ENCODE measurements around the gene FOXK1.
"Not testable (repeated sequence)": the region's sequence is repeated elsewhere in the genome, so short reads cannot be mapped to it uniquely, and the experiment has no call there.

FOXK1 gene

DNA sequence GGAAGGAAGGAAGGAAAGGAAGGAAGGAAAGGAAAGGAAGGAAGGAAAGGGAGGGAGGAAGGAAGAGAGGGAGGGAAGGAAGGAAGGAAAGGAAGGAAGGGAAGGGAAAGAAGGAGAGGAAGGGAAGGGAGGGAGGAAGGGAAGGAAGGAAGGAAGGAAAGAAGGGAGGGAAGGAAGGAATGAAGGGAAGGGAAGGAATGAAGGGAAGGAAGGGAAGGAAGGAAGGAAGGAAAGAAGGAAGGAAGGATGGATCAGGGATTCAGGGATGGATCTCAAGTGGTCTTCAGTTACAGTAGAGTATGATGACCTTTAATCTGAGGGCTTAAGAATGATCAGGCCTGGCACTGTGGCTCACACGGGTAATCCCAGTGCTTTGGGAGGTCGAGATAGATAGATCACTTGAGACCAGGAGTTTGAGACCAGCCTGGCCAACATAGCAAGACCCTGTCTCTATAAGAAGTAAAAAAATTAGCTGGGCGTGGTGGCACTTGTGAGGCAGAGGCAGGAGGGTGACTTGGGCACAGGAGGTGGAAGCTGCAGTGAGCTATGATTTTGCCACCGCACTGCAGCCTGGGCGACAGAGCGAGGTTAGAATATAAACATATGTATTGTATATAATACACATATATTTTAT is 760 bp upstream of the FOXK1 start:
- no peak for DNase-seq (ENCODE audit: low read depth in 1 of 2, low spot score in 1 of 2)
- no peak for TF ChIP-seq JUND (IDR thresholded peaks at IDR 0.05; ENCODE audit: low read depth)
- in situ Hi-C loops (cut with HindIII; ENCODE audit: low pct_unique_long_range_greater_than_20kb, low sequenced_read_pairs): no loop called here

DNA sequence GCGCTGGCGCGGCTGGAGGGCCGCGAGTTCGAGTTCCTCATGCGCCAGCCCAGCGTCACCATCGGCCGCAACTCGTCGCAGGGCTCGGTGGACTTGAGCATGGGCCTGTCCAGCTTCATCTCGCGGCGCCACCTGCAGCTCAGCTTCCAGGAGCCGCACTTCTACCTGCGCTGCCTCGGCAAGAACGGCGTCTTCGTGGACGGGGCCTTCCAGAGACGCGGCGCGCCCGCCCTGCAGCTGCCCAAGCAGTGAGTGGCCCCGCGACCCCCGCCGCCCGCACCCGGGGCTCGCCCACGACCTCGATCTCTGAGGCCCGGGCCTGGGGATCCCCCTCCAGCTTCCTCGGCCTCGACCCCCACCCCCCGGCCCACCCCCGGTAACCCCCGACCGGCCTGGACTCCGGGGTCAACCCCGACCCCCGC is 537 bp downstream of the FOXK1 start:
- TF ChIP-seq JUND (IDR thresholded peaks at IDR 0.05; ENCODE audit: low read depth): no peak
- DNase-seq (ENCODE audit: low read depth in 1 of 2, low spot score in 1 of 2): peak in 1 of 2 experiments; percentile 67
- in situ Hi-C loops (cut with HindIII; ENCODE audit: low pct_unique_long_range_greater_than_20kb, low sequenced_read_pairs): no loop called here

DNA sequence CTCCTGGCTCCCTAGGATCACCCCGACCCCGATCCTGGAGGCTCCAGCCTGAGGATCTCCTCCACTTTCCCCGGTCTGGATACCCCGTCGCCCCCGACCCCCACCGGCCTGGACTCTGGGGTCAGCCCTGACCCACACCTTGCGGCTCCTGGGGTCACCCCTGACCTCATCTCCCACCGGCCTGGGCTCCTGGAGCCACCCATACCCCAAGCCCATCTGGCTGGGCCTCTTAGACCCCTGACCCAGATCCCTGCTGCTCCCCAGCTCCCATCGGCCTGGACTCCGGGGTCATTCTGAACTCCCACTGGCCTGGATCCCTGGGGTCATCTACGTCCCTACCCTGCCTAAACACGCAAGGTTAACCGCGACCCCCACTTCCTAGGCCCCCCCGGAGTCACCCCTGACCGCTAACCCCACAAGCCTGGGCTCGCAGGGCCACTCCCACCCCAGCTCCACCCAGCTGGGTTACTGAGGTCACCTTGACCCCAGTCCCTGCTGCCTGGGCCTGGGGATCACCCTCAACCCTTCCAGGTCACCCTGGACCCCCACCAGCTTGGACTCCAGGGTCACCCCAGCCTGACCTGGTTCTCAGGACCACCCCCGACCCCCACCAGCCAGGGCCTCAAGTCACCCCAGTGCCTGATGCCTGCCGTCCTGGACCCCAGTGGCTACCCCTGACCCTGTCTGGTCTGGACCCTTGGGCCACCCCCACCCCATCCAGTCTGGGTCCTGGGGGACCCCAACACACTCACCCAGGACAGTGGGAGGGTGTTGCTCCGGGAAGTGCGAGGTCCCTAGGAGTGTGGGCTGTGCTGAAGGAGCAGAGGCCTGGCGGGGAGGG is 1.2 kb downstream of the FOXK1 start:
- TF ChIP-seq JUND (IDR thresholded peaks at IDR 0.05; ENCODE audit: low read depth): no peak
- no peak for DNase-seq (ENCODE audit: low read depth in 1 of 2, low spot score in 1 of 2)
- in situ Hi-C loops (cut with HindIII; ENCODE audit: low pct_unique_long_range_greater_than_20kb, low sequenced_read_pairs): no loop called here

DNA sequence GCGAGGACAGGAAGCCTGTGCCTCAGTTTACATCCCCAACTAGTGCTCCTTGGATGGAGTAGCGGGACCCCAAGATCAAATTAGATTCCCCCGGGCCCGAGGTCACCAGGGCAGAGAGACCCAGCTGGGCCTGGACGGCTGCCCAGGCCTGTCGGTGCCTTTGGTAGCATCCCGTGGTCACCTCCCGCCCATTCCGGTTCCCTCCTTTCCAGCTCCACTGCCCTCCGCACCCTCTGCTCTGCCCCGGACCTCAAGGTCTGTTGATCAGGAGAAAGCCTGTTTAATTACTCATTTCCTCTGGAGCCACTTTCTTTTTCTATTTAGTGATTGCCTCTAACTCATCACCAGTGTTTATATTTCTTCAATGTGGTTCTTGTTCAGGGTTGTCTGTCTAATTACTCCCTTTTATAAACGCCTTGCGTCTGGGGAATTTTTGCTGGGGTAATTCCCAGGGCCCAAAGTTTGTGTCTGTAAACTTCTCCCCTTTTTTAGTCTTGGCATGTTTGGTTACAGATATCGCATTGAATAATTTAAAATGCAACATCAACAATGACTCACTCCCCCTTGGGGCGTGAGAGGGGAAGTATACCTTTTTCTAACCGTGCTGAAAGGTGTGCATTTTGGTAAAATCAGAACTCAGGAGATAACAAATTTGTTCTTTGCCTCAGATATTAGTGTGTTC is 1.9 kb downstream of the FOXK1 start:
- TF ChIP-seq JUND (IDR thresholded peaks at IDR 0.05; ENCODE audit: low read depth): no peak
- in situ Hi-C loops (cut with HindIII; ENCODE audit: low pct_unique_long_range_greater_than_20kb, low sequenced_read_pairs): no loop called here
- DNase-seq (ENCODE audit: low read depth in 1 of 2, low spot score in 1 of 2): peak in 1 of 2 experiments; percentile 33

DNA sequence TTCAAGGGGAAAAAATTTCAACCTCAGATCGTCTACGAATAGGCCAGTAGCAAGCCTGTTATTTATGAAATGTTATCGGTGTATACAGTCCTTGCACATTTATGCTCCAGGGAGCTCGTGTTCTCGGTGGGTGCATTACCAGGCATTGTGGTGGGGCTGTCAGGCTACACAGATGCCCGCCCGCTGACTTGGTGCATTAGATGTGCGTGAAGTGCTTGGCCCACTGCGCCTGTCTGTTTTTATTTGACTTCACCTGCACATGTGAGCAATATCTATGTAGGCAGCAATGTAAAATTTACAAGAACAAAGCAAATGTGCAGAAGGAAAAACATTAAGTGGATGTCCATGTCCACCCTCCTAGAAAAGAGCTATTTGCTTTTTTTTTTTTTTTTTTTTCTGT is 2.8 kb downstream of the FOXK1 start:
- TF ChIP-seq JUND (IDR thresholded peaks at IDR 0.05; ENCODE audit: low read depth): no peak
- in situ Hi-C loops (cut with HindIII; ENCODE audit: low pct_unique_long_range_greater_than_20kb, low sequenced_read_pairs): no loop called here
- no peak for DNase-seq (ENCODE audit: low read depth in 1 of 2, low spot score in 1 of 2)

DNA sequence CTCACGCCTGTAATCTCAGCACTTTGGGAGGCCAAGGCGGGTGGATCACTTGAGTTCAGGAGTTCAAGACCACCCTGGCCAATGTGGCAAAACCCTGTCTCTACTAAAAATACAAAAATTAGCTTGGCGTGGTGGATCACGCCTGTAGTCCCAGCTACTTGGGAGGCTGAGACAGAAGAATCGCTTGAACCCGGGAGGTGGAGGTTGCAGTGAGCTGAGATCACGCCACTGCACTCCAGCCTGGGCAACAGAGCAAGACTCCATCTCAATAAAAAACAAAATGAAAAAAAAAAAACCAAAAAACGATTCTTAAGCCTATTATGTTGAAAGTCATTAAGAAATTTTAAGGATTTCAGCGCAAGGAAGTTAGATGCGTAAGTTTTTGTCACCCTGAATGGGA is 3.6 kb downstream of the FOXK1 start:
- in situ Hi-C loops (cut with HindIII; ENCODE audit: low pct_unique_long_range_greater_than_20kb, low sequenced_read_pairs); DNase-seq (ENCODE audit: low read depth in 1 of 2, low spot score in 1 of 2): not testable (repeated sequence)

DNA sequence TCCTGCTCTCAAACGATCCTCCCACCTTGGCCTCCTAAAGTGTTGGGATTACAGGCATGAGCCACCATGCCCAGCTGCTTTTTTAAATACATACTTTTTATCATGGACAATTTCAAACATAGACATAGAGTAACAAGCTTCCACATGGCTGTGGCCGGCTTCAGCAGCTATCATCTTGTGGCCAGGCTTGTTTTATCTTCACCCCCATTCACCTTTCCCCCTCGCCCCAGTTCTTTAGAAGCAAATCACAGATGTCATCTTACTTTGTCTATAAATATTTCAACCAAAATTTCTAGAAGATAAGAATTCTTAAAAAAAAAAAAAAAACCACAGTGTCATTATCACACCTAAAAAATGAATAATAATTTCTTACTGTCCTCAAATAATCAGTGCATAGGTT is 5.9 kb downstream of the FOXK1 start:
- TF ChIP-seq JUND (IDR thresholded peaks at IDR 0.05; ENCODE audit: low read depth): no peak
- DNase-seq (ENCODE audit: low read depth in 1 of 2, low spot score in 1 of 2): no peak
- in situ Hi-C loops (cut with HindIII; ENCODE audit: low pct_unique_long_range_greater_than_20kb, low sequenced_read_pairs): no loop called here

DNA sequence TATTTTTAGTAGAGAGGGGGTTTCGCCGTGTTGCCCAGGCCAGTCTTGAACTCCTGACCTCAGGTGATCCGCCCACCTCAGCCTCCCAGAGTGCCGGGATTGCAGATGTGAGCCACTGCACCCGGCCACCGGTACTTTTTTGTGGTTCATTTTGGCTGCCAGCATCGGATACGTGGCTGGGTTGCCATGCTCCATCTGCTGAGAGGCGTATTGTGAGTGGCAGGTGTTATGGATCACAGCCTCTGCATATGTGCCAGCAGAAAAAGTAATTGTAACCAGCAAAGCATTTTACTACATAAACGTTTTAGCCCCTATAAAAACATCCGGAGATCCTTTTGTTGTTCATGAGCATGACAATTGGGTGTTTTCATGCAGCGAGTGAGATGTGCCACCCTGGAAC is 7.1 kb downstream of the FOXK1 start:
- no peak for TF ChIP-seq JUND (IDR thresholded peaks at IDR 0.05; ENCODE audit: low read depth)
- in situ Hi-C loops (cut with HindIII; ENCODE audit: low pct_unique_long_range_greater_than_20kb, low sequenced_read_pairs): no loop called here
- no peak for DNase-seq (ENCODE audit: low read depth in 1 of 2, low spot score in 1 of 2)

DNA sequence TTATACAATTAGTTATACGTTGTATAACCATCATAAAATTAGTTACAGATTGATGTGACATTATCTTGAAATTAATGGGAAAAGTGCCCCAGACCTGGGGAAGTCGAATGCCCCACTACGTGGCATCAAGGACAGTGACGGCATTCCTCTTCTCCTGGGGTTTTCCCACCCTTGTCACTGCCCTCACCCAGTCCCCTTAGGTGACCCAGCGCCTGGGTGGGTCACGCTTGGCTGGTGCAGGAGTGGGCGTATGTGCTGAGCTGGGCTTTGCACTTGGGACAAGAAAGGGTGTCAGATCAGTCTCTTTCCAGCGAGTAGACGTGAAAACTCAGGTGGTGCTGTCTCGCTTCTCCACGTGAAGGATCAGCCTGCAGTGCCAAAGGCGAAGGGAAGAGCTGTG is 7.6 kb downstream of the FOXK1 start:
- no peak for TF ChIP-seq JUND (IDR thresholded peaks at IDR 0.05; ENCODE audit: low read depth)
- in situ Hi-C loops (cut with HindIII; ENCODE audit: low pct_unique_long_range_greater_than_20kb, low sequenced_read_pairs): no loop called here
- DNase-seq (ENCODE audit: low read depth in 1 of 2, low spot score in 1 of 2): no peak

DNA sequence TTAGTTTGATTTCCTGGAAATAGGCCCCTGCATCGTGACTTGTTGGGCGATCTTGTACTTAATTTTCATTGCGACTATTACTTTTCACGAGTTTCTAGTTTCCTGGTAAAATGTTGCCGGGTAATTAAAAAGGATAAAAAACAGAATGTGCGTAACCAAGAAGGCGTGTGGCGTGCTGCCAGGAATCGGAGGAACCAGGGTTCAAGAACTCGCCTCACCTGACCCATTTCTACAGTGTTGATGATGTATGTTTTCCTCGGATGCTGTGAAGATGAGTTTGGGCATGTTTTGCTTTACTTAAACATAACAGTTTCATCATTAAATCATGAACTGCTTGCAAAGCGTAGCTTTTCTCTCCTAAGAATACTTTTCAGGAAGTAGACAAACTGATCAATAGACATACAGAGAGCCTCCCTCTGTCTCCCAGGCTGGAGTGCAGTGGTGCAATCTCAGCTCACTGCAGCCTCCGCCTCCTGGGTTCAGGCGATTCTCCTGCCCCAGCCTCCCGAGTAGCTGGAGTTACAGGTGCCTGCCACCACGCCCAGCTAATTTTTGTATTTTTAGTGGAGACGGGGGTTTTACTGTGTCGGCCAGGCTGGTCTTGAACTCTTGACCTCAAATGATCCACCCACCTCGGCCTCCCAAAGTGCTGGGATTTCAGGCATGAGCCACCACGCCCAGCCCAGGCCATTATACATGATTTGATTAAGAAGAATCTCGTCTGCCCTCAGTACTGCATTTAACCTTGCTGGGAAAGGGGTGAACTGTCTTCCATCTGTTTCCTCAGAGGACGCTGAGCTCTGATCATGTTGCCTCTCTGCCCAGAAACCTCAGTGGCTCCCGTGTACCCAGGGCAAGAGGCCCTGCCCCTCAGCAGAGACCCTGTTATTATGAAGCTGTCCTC is 9.1 kb downstream of the FOXK1 start:
- in situ Hi-C loops (cut with HindIII; ENCODE audit: low pct_unique_long_range_greater_than_20kb, low sequenced_read_pairs): no loop called here
- TF ChIP-seq JUND (IDR thresholded peaks at IDR 0.05; ENCODE audit: low read depth): no peak
- no peak for DNase-seq (ENCODE audit: low read depth in 1 of 2, low spot score in 1 of 2)

DNA sequence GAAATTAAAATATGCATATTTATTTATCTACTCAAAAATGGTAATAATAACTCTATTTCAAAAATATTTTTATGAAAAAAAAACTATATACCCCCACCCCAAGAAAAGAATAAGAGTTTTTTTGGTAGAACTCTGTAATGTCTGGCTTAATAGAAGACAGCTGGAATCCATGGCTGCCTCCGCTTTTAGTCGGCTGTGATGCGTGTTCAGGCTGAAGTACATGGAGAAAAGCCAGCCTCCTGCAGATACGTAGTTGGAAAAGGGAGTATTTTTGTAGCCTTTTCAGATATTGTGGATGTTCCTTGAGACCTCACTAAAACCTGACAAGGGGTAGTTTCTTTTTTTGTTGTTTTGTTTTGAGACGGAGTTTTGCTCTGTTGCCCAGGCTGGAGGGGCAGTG is 10.0 kb downstream of the FOXK1 start:
- no peak for TF ChIP-seq JUND (IDR thresholded peaks at IDR 0.05; ENCODE audit: low read depth)
- no peak for DNase-seq (ENCODE audit: low read depth in 1 of 2, low spot score in 1 of 2)

DNA sequence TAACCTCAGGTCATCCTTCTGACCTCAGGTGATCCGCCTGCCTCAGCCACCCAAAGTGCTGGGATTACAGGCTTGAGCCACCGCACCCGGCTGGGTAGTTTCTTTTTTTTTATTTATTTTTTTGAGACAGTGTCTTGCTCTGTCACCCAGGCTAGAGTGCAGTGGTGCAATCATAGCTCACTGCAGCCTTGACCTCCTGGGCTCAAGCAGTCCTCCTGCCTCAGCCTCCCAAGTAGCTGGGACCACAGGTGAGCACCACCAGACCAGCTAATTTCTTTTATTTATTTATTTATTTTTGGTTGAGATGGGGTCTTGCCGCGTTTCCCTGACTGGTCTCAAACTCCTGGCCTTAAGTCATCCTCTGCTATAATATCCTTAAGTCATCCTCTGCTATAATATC is 10.5 kb downstream of the FOXK1 start:
- in situ Hi-C loops (cut with HindIII; ENCODE audit: low pct_unique_long_range_greater_than_20kb, low sequenced_read_pairs); DNase-seq (ENCODE audit: low read depth in 1 of 2, low spot score in 1 of 2): not testable (repeated sequence)

More for the DNA sequence above, 10.0 kb downstream of the FOXK1 start:
- in situ Hi-C loops (cut with HindIII; ENCODE audit: low pct_unique_long_range_greater_than_20kb, low sequenced_read_pairs): no loop called here
